ENCODE results near the gene SLK.

The SLK gene

DNA sequence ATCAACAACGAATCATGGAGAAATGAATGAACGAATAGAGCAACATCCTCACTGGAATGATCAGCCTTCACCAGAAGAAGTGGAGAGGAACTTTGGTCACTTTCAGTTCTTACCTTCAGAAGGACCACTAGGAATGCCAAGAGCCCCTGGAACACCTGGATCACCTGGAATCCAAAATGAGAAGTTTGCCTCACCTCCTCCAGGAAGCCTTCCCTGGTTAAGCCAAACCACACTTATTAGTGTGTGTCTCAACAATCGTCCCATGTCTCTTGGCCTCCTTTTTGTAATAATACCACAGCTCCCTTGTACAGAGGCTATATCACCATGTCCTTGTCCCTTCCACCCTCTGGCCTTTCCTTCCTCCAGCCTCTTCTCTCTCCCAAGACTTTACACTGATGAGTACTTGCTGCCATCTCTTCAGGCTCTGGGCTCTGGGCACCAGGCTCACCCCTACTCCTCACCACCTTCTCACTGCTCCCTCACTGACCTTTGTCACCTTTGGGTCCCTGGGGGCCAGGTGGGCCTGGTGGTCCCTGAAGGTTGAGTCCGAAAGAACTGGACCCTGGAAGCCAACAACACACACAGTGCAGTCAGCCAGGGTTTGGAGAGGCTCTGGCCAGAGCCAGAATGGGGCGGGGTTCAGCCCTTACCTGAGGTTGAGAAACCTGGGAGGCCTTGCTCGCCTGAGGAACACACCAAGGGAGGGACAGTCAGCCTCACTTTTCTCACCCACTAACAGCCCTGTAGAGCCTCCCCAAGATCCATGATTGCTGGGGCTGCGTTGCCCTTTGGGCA, 72.2 kb downstream of the SLK start:
- TF ChIP-seq CTCF (IDR thresholded peaks at IDR 0.05; ENCODE audit: insufficient read depth, missing control alignments), result no peak
- no peak for FAIRE-seq

DNA sequence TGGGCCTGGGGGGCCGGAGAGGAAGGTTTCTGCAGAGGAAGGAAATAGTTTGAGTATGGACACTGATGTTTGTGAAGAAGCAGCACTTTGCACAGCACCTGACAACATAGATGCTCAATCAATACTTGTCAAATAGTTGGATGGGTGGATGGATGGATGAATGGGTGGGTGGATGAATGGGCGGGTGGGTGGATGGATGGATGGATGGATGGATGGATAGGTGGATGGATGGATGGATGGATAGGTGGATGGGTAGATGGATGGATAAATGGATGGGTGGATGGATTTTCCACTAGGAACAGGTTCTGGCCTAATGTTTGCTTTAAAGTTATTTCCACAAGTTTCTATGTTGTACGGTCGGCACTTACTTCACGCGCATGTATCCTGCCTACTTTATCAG, 73.4 kb downstream of the SLK start:
- DNase-seq (ENCODE audit: insufficient read length, low spot score) (no peak), FAIRE-seq (no peak)
- no peak for TF ChIP-seq CTCF (IDR thresholded peaks at IDR 0.05; ENCODE audit: insufficient read depth, missing control alignments)

More for the DNA sequence above, 72.2 kb downstream of the SLK start:
- DNase-seq (ENCODE audit: insufficient read length, low spot score), result no peak

GRCh38 chr10:104040862-104041789, 74.2 kb downstream of the SLK start:
- TF ChIP-seq CTCF (IDR thresholded peaks at IDR 0.05; ENCODE audit: insufficient read depth, missing control alignments), result no peak
- no peak for FAIRE-seq

DNA sequence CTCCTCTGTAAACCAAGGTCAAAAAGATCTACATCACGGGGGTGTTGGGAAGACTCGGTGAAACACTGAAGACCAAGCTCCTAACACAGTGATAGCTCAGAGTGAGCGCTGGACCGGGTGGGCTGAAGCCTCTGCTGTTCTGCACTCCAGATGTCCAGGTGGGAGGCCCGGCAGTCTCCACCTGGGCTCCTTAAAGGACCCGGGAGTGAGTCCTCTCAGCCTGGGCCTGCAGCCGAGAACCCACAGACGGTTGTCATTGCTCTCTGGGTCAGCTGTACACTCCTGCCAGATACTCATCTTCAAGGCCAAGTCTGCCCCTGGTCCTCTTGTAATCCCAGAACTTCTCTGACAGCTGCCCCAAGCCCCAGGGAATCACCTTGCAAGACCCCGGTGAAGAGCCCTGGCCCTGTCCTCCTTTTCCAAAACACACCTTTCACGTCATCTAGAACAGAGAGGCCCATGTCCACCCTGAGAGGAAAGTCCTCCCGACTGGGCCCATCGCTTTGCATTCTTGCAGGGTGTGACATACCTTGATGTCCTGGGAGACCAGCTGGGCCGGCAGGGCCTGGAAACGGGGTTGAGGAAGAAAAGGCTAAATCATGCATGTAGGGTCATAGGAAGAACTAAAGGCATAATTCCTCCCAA, 75.1 kb downstream of the SLK start:
- TF ChIP-seq CTCF (IDR thresholded peaks at IDR 0.05; ENCODE audit: insufficient read depth, missing control alignments), result no peak
- DNase-seq (ENCODE audit: insufficient read length, low spot score) (no peak), FAIRE-seq (no peak)

More at GRCh38 chr10:104040862-104041789, 74.2 kb downstream of the SLK start:
- DNase-seq (ENCODE audit: insufficient read length, low spot score), result no peak

DNA sequence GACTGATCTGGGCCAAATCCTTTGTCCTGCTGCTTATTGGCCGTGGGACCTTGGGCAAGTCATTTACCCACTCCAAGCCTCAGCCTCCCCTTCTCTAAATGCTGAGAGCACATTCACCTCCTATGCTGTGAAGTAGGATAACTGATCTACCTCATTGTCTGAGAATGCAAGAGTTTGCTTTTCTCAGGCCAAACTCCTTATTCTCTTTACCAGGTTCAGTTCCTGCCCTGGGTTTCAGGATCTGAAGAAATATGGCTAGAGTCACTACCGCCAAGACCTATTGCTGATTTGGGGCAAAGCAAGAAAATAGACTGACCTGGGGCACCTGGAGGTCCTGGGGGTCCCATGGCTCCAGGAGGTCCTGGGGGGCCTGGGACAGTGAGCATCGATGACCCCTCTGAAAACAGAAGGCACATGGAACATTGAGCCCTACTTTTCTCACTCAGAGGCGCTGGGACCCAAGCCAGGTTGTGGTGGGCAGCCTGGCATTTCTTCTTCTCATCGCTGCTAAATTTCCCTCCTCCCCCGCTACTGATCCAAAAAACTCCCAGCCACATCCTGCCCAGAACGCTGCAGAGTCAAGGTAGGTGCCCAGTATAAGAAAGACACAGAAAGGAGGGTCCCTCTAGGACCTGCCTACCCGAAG, 76.4 kb downstream of the SLK start:
- FAIRE-seq, result no peak
- TF ChIP-seq CTCF (IDR thresholded peaks at IDR 0.05; ENCODE audit: insufficient read depth, missing control alignments), result no peak
- DNase-seq (ENCODE audit: insufficient read length, low spot score), result no peak

DNA sequence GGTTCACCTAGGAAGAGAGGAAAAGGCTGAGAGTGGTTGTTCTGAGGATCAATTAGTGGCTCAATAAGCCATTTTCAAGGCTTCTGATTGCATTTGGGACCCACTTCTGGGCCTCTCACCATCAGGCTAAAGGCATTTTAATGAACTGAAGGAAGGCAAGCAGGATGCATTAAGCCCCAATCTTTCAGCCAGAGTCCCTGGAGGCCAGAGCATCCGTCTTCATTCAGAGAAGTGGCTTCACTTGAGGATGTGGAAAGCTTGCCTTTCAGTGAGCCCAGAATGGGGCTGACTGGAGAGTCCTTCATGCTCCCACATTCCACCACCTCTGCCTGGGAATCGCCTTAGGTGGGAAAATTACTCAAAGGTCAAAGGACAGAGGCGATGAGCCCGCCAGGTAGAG, 76.9 kb downstream of the SLK start:
- no peak for FAIRE-seq
- TF ChIP-seq CTCF (IDR thresholded peaks at IDR 0.05; ENCODE audit: insufficient read depth, missing control alignments), result no peak
- no peak for DNase-seq (ENCODE audit: insufficient read length, low spot score)

Measured in D721Med (cell line).